HepG2 (cell line): ENCODE results near the gene TK2. TPM values are rescaled to one million over a fixed set of nuclear protein-coding genes. Genes with fewer than 3 reads are reported as not detected.

Experiments
- CCAR2 ChIP-seq: fragments of 200-400 bp; formaldehyde crosslinking; optimal IDR thresholded peaks from 2 replicates; pipeline ENCODE3; 2018; ENCODE audit warnings: low read depth, mild to moderate bottlenecking, low read length, moderate library complexity
- CTCF ChIP-seq: sonication (generic); formaldehyde crosslinking; IDR thresholded peaks from 2 replicates; pipeline ENCODE4 v1.5.0; 2020; ENCODE audit warnings: mild to moderate bottlenecking, missing genetic modification reagents, moderate library complexity
- E2F1 ChIP-seq: sonication (generic); formaldehyde crosslinking; IDR thresholded peaks from 2 replicates; pipeline ENCODE4 v1.5.0; 2020; ENCODE audit warnings: missing genetic modification reagents
- HNRNPH1 ChIP-seq: fragments of 200-400 bp; formaldehyde crosslinking; optimal IDR thresholded peaks from 2 replicates; pipeline ENCODE3; 2017; ENCODE audit warnings: mild to moderate bottlenecking, low read depth, low read length
- KLF16 ChIP-seq, 2 experiments: sonication (generic) in 1 of 2; formaldehyde crosslinking in 1 of 2; IDR thresholded peaks; 2 replicates each; pipeline versions ENCODE4 v1.6.1 to v1.8.0; 2016 to 2023; ENCODE audit warnings: missing genetic modification reagents in 2 of 2, missing compliant biosample characterization in 1 of 2
- MBNL3 ChIP-seq: fragments of 250-450 bp; sonication (Bioruptor Pico); conservative IDR thresholded peaks from 2 replicates; pipeline ENCODE4 v1.8.0; 2022; ENCODE audit warnings: mild to moderate bottlenecking, inconsistent platforms
- MIER3 ChIP-seq: IDR thresholded peaks from 2 replicates; pipeline ENCODE4 v1.6.1; 2016; ENCODE audit warnings: missing compliant biosample characterization, borderline replicate concordance
- ZBTB49 ChIP-seq: sonication (generic); formaldehyde crosslinking; IDR thresholded peaks from 2 replicates; pipeline ENCODE4 v1.4.0; 2020; ENCODE audit warnings: missing genetic modification reagents, borderline replicate concordance
- ZIK1 ChIP-seq: sonication (generic); formaldehyde crosslinking; IDR thresholded peaks from 2 replicates; pipeline ENCODE4 v1.5.0; 2020; ENCODE audit warnings: mild to moderate bottlenecking, low read depth, missing genetic modification reagents, borderline replicate concordance
- ZNF180 ChIP-seq: sonication (generic); formaldehyde crosslinking; IDR thresholded peaks from 2 replicates; pipeline ENCODE4 v1.4.0; 2020; ENCODE audit warnings: low read depth, missing genetic modification reagents, borderline replicate concordance
- ZNF318 ChIP-seq: sonication (generic); formaldehyde crosslinking; IDR thresholded peaks from 2 replicates; pipeline ENCODE4 v1.4.0; 2020; ENCODE audit warnings: mild to moderate bottlenecking, missing genetic modification reagents
- ZNF33B ChIP-seq: sonication (generic); formaldehyde crosslinking; IDR thresholded peaks from 2 replicates; pipeline ENCODE4 v1.5.1; 2020; ENCODE audit warnings: mild to moderate bottlenecking, missing genetic modification reagents
- ZNF720 ChIP-seq: sonication (generic); formaldehyde crosslinking; IDR thresholded peaks from 2 replicates; pipeline ENCODE4 v1.4.0; 2020; ENCODE audit warnings: missing genetic modification reagents
- polyA plus RNA-seq, 8 experiments: library from polyadenylated mRNA; depleted of rRNA in 3 of 8; stranded (reverse) in 7 of 8; unstranded in 1 of 8; fragments of >200 nt; fragmentation: Illumina TruSeq in 4 of 8; extraction: Trizol in 4 of 8; gene quantifications; 2 replicates each; pipeline versions ENCODE4 v1.2.1 to v1.2.3, GENCODE V29; 2011 to 2016; ENCODE audit warnings: low read depth in 4 of 8, missing spikeins in 1 of 8, mixed read lengths in 1 of 8; ENCODE audit not compliant: insufficient read depth in 1 of 8
- total RNA-seq, 5 experiments: library from RNA; depleted of rRNA; stranded (reverse); fragments of >200 nt; fragmentation: Illumina TruSeq; extraction: Trizol; gene quantifications; 2 replicates each; pipeline ENCODE4 v1.2.3, GENCODE V29; 2016; ENCODE audit warnings: low read depth in 1 of 5

Gene TK2
- total and polyA plus RNA-seq, 2 of the 13 experiments (the other 11 are each of a cell fraction or from before 2014, with no cell fraction given), result 18.7 to 21.0 TPM

GRCh38 chr16:66483689-66484452 is 66.1 kb downstream of the TK2 start (continued):
- TF ChIP-seq ZNF318 (0 out of 2 replicates have a peak, but pooled peaks have one; percentile 58), ZBTB49 (CRISPR knock-in tag) (0 out of 2 replicates have a peak, but pooled peaks have one; percentile 41), CCAR2 (no peak), KLF16 (CRISPR knock-in tag; IDR thresholded peaks at IDR 0.05) (peak in 1 of 2 experiments; percentile 63; a peak in 1 of 4 replicates), ZNF720 (CRISPR knock-in tag) (no peak), ZNF180 (CRISPR knock-in tag) (no peak), HNRNPH1 (no peak), ZNF33B (no peak), CTCF (CRISPR knock-in tag) (peak; percentile 98), ZIK1 (CRISPR knock-in tag) (peak; percentile 61; the same call in 1 of the 2 replicates), E2F1 (no peak), MBNL3 (CRISPR knock-in tag) (no peak), MIER3 (CRISPR knock-in tag) (no peak)
